LHCN-M2 (cell line): ENCODE results near the gene RGS17. TPM values are rescaled to one million over a fixed set of nuclear protein-coding genes. Genes with fewer than 3 reads are reported as not detected.
"Not testable (repeated sequence)": the region's sequence is repeated elsewhere in the genome, so short reads cannot be mapped to it uniquely, and the experiment has no call there.

Experiments
- DNase-seq: peaks from one replicate; pipeline ENCODE4 v3.0.0-alpha.2; 2012; ENCODE audit warnings: low read depth
- polyA plus RNA-seq: library from polyadenylated mRNA; unstranded; fragments of >200 nt; gene quantifications from one replicate; pipeline ENCODE4 v1.2.1, GENCODE V29; 2012; ENCODE audit warnings: missing spikeins
- total RNA-seq: library from RNA; depleted of rRNA; stranded (reverse); fragments of >200 nt; gene quantifications from 2 replicates; pipeline ENCODE4 v1.2.3, GENCODE V29; 2014; rRNA removed

The RGS17 gene, protein sequence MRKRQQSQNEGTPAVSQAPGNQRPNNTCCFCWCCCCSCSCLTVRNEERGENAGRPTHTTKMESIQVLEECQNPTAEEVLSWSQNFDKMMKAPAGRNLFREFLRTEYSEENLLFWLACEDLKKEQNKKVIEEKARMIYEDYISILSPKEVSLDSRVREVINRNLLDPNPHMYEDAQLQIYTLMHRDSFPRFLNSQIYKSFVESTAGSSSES
- 33.6 and 39.4 TPM in 2 replicates for total RNA-seq
- polyA plus RNA-seq, result 1.2 TPM

DNA sequence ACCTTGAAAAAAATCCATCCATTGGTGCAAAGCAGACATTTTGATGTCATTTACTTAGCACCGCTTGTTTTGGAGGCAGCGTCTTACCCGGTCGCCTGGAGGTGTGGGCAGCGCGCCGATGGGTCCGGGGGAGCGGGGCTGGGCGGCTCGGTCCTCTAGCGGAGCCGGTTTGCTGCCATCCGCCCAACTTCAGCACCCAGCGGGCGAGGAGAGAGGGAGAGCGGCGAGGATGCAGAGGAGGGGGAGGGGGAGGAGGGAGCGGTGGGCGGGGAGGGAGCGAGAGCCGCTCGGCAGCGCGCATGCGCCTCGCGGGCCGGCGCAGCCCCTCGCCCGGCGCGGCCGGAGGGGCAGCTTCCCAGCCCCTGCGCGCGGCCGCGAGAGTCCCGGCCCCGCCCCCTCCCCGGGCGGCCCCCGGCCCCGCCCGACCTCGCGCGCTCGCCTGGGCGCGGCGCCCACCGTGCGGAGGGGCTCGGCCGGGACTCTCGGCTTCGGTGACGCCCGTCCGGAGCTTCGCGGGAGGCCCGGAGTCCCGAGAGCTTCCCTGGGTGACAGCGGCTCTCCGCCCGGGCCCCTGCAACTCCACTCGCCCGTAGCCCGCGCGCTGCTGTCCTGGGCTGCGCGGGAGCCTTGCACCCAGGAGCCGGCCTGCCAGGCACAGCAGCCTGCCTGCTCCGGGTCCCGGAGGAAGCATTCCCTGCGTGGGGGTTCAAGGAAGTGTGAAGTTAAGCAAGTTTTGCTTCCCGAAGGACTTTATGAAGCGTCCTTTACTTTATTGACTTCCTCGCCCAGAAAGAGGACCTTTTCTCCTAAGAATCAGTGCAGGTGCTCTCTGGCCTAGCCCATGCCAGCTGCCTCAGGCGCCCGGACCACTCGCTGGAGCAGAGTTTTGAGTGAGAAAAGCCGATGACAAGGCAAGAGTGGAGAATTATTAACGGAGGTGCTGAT lies at the start of gene RGS17:
TSS of gene RGS17 (minus strand) at position 246 of the 945 bp plus-strand sequence. CDS start 87,264 bp downstream, outside the sequence.
- peak; percentile 77 for DNase-seq

GRCh38 chr6:153172815-153173214 lies 41.7 kb upstream of the RGS17 start:
- no peak for DNase-seq

DNA sequence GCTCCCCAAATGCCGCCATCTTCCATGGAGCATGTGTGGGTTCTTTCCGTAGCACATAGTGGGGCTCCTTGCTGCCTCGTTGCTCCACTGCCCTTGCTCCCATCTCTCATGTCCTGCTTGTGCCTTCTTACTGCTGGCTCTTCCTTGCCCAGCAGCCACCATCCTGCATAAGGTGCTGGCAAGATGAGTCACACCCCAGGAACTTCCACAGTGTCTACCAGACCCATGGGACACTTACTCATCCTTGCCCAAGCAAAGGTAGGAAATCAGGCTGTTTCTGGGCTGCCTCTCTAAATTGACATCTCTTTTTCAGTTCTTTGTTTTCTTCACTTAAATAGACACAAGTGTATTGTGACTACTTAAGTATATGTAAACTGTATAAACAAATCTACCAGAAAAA lies 39.4 kb upstream of the RGS17 start:
- peak; percentile 86 for DNase-seq

- no peak for DNase-seq
Measured at GRCh38 chr6:153167907-153168306, 36.8 kb upstream of the RGS17 start.

- DNase-seq, result peak; percentile 94
Measured at GRCh38 chr6:153167061-153167891, 36.2 kb upstream of the RGS17 start.

DNA sequence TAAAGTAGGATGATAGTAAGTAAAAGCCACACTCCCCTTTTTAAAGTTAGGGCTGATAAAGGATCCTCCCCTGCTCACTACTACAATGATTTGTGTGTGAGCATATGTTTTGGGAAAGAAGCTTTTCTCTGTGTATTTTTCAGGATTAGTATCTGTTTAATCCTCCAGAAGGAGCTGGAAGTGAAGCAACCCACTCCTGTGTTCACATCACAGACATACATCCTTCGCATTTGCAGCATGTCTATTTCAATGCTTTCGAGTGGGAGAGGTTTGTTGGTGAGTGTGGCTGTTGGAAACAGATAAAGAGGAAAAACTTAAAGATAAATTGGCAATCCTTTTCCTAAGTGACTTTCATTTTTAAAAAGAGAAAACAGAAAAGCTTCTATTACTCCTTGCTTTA lies 31.6 kb upstream of the RGS17 start:
- no peak for DNase-seq

DNA sequence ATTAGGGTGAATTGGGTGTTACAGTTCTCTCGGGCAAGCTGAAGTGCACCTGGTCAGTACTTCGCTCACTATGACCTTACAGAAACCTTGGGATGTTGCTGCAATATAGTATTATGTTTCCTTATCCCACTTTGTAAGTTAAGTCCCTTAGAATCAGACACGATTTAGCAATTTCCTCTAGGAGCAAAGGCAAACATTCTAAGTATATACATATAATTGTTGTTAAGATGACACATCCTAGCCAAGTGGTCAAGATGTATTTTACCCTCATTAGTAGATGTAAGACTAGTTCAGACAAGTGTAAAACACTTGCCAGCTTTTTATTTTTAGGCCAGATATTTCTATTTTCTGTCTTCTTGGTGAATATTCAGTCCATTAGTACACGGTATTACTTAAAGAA lies 31.1 kb upstream of the RGS17 start:
- DNase-seq, result no peak

DNA sequence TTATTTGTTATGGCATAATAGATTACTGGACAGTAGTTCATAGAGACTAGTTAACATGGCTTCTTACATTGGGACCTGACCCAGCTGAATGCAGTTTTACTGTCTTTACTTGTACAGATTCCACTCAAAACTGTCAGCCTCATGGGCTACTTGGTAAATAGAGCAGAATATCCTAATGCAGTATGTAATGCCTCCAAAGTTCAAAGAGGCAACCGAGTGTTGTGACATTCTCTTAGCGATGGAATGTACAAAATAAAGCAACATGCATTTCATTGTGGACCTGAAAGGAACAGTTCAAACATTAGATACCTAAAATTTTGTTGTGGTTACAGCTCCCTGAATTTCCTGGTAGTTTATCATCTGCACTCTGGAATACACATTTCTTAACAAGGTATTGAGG lies 29.1 kb upstream of the RGS17 start:
- no peak for DNase-seq

- peak; percentile 61 for DNase-seq
Measured at GRCh38 chr6:153150752-153151440, 19.8 kb upstream of the RGS17 start.

GRCh38 chr6:153150371-153150751 lies 19.3 kb upstream of the RGS17 start:
- no peak for DNase-seq

DNA sequence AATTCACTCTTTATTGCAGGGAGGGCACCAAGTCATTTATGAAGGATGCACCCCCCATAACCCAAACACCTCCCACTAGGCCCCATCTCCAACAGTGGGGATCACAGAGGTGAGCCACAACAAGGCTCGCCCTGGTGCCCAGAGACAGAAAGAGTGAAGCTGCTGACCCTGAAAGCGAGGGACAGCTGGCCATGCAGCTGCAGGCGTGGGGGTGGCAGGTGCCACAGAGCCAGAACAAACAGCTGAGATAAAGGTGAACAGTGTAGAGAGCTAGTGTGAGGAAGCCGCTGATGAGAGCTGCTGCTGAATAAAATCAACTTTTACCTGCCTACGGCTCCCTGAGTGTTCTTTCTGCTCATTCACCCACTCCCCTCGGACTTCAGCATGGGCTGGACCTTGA lies 18.8 kb upstream of the RGS17 start:
- no peak for DNase-seq

DNA sequence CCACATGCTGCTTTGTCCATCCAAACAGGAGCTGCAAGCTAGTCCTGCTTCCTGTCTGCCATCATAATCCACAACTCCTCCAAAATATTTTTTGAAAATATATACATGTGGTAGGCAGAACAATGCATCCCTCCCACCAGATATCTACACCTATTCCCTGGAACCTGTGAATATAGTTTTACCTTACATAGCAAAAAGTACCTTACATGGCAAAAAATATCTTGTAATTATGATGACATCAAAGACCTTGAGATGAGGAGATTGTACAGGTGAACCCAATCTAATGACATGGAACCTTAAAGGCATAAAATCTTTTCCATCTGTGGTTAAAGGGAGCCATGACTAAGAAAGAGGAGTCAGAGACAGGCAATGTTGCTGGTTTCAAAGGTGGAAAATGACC lies 15.3 kb upstream of the RGS17 start:
- no peak for DNase-seq

GRCh38 chr6:153145591-153145990 lies 14.5 kb upstream of the RGS17 start:
- DNase-seq, result no peak

- DNase-seq, result no peak
Measured at GRCh38 chr6:153143200-153143599, 12.1 kb upstream of the RGS17 start.

DNA sequence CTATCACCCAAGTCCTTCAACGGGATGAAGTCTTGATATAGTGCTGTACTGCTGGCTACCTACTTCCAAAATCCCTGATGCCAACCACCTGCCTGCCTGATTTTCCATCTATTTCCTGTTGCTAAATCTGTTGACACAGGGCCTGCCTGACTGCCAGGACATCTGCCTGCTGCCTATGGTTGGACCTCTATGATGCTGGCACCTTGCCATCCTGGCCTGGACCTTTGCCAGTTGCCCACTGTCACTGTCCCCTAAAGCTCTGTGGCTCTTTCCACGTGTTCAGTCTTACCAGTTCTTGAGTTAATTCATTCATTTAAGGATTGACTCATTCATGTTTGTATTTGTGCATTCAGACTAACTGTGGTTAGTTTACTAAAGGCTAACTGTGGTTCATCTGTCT lies 9.2 kb upstream of the RGS17 start:
- DNase-seq, result no peak

- DNase-seq, result no peak
Measured at GRCh38 chr6:153138930-153139329, 7.8 kb upstream of the RGS17 start.

DNA sequence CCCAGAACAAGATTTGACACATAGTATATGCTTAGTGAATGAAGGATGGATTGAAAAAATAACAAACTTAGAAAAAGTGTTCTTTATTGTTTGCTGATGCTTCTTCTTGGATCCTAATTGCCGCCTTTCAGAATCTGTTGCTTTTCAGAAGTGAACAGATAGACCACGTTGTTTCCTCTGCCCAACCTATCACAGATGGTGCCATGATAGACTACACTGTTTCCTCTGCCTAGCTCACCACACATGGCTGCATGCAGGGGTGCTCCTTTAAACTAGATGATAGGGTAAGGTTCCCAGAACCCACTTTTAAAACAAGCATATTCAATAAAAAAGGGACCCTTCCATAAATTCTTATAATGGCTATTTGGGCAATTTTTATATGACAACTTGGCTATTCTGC lies 4.6 kb upstream of the RGS17 start:
- no peak for DNase-seq

DNA sequence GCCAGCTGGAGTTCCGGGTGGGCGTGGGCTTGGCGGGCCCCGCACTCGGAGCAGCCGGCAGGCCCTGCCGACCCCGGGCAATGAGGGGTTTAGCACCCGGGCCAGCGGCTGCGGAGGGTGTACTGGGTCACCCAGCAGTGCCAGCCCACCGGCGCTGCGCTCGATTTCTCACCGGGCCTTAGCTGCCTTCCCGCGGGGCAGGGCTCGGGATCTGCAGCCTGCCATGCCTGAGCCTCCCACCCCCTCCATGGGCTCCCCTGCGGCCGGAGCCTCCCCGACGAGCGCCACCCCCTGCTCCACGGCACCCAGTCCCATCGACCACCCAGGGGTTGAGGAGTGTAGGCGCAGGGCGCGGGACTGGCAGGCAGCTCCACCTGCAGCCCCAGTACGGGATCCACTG lies 2.6 kb upstream of the RGS17 start:
- not testable (repeated sequence) for DNase-seq

- no peak for DNase-seq
Measured at GRCh38 chr6:153130515-153131036, 506 bp downstream of the RGS17 start.

DNA sequence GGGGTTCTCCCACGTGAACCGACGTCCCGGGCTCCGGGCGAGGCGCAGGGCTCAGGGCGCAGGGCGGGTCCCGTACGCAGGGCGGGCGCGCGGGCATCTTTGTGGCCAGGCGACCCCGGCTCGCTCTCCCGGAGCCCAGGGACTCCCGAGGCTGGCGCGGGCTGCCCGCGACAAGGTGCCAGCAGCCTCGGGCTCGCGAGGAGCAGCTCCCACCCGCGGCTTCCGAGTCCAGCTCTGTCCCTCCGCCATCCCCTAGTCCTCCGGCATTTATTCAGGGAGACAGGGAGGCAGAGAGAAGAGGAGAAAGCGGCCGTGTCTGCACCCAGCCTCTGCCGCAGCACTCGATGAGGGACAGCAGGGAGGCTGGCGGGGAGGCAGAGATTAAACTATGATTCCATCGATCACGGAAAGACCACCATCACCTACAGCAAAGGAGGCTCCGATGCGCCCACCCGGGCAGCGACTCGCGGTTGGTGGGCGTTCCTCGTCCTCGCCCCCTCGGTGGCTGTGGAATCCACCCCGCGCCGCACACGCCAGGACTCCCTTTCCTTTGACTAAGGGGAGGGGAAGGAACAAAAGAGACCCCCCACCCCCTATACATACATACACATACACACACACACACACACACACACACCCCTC lies 1.1 kb downstream of the RGS17 start:
- DNase-seq, result peak; percentile 25

- no peak for DNase-seq
Measured at GRCh38 chr6:153126218-153126617, 4.9 kb downstream of the RGS17 start.
